GM23338 (cell line): ENCODE results near the gene PTBP2. TPM values are rescaled to one million over a fixed set of nuclear protein-coding genes. Genes with fewer than 3 reads are reported as not detected.
A peak's percentile ranks its signal among the peaks of the same experiment; 100 is the strongest.

Source experiments
- ATAC-seq: fragments of 200-7000 bp; cut with Tn5 transposase; 3 replicates; pipeline ENCODE4 v1.9.1; 2020
- DNase-seq: peaks from one replicate; pipeline ENCODE4 v3.0.0-alpha.2; 2015; ENCODE audit warnings: low spot score
- H2AFZ ChIP-seq: fragments of 200-600 bp; sonication (generic); 2 replicates; pipeline ENCODE4 v1.8.0; 2016; ENCODE audit warnings: antibody characterized with exemption, mild to moderate bottlenecking, moderate library complexity
- H3F3A ChIP-seq: fragments of 200-600 bp; sonication (generic); replicated peaks from 2 replicates; pipeline ENCODE4 v1.8.0; 2017; ENCODE audit warnings: antibody characterized with exemption, mixed run types, low read depth
- H3K27ac ChIP-seq: fragments of 200-600 bp; sonication (generic); 2 replicates; pipeline ENCODE4 v1.6.1; 2016; ENCODE audit warnings: low read depth
- H3K27me3 ChIP-seq: fragments of 200-600 bp; sonication (generic); 2 replicates; pipeline ENCODE4 v1.8.0; 2016; ENCODE audit warnings: mild to moderate bottlenecking, mixed run types, moderate library complexity; ENCODE audit not compliant: insufficient read depth
- H3K36me3 ChIP-seq: fragments of 200-600 bp; sonication (generic); 2 replicates; pipeline ENCODE4 v1.8.0; 2016; ENCODE audit warnings: mild to moderate bottlenecking; ENCODE audit not compliant: insufficient read depth
- H3K4me1 ChIP-seq: fragments of 200-600 bp; sonication (generic); 2 replicates; pipeline ENCODE4 v1.8.0; 2016; ENCODE audit warnings: mild to moderate bottlenecking, moderate library complexity; ENCODE audit not compliant: insufficient read depth
- H3K4me2 ChIP-seq: fragments of 200-600 bp; sonication (generic); 2 replicates; pipeline ENCODE4 v1.7.1; 2017; ENCODE audit warnings: mixed run types
- H3K4me3 ChIP-seq: fragments of 200-600 bp; sonication (generic); 2 replicates; pipeline ENCODE4 v1.6.1; 2016; ENCODE audit warnings: mixed run types
- H3K79me2 ChIP-seq: fragments of 200-600 bp; sonication (generic); replicated peaks from 2 replicates; pipeline ENCODE4 v1.8.0; 2017; ENCODE audit warnings: mild to moderate bottlenecking; ENCODE audit not compliant: insufficient read depth
- H3K9me2 ChIP-seq: fragments of 200-600 bp; sonication (generic); 2 replicates; pipeline ENCODE4 v1.8.0; 2017; ENCODE audit not compliant: insufficient read depth
- H4K20me1 ChIP-seq: fragments of 200-600 bp; sonication (generic); replicated peaks from 2 replicates; pipeline ENCODE4 v1.8.0; 2017; ENCODE audit warnings: mild to moderate bottlenecking; ENCODE audit not compliant: insufficient read depth
- H3K27ac Mint-ChIP-seq: 2 replicates; pipeline ENCODE4 v1.8.0; 2020; ENCODE audit warnings: inconsistent platforms, mild to moderate bottlenecking, moderate library complexity, mixed read lengths
- H3K27me3 Mint-ChIP-seq: 3 replicates; pipeline ENCODE4 v1.8.0; 2022; ENCODE audit warnings: low read depth, mild to moderate bottlenecking, moderate library complexity, mixed read lengths, inconsistent platforms; ENCODE audit not compliant: insufficient read depth, poor library complexity
- H3K36me3 Mint-ChIP-seq: 3 replicates; pipeline ENCODE4 v1.8.0; 2021; ENCODE audit warnings: low read depth, mild to moderate bottlenecking, inconsistent platforms, moderate library complexity, mixed read lengths
- H3K4me1 Mint-ChIP-seq: 3 replicates; pipeline ENCODE4 v1.8.0; 2020; ENCODE audit warnings: mild to moderate bottlenecking, inconsistent platforms, mixed read lengths
- H3K4me3 Mint-ChIP-seq: 3 replicates; pipeline ENCODE4 v1.8.0; 2021; ENCODE audit warnings: moderate library complexity, mild to moderate bottlenecking, inconsistent platforms, mixed read lengths
- H3K9me3 Mint-ChIP-seq: 3 replicates; pipeline ENCODE4 v1.8.0; 2020; ENCODE audit warnings: moderate library complexity, mild to moderate bottlenecking, inconsistent platforms, mixed read lengths
- CREB1 ChIP-seq: fragments of 250-450 bp; sonication (Bioruptor Pico); IDR thresholded peaks from 2 replicates; pipeline ENCODE4 v1.5.0; 2020; ENCODE audit warnings: low read depth, mild to moderate bottlenecking, moderate library complexity
- ETS1 ChIP-seq: IDR thresholded peaks from 2 replicates; pipeline ENCODE4 v1.6.1; 2016; ENCODE audit warnings: antibody characterized with exemption
- EZH2 ChIP-seq: fragments of 200-600 bp; sonication (generic); IDR thresholded peaks from one replicate; pipeline ENCODE4 v1.8.0; 2017; ENCODE audit warnings: antibody characterized with exemption, mild to moderate bottlenecking, low read depth; ENCODE audit not compliant: unreplicated experiment
- EZH2phosphoT487 ChIP-seq: fragments of 200-600 bp; sonication (generic); IDR thresholded peaks from one replicate; pipeline ENCODE4 v1.8.1; 2018; ENCODE audit warnings: antibody characterized with exemption; ENCODE audit not compliant: unreplicated experiment
- JUNB ChIP-seq: IDR thresholded peaks from one replicate; pipeline ENCODE4 v1.6.1; 2016; ENCODE audit warnings: antibody characterized with exemption; ENCODE audit not compliant: unreplicated experiment
- NANOG ChIP-seq: IDR thresholded peaks from 2 replicates; pipeline ENCODE4 v1.6.1; 2016; ENCODE audit warnings: antibody characterized with exemption, borderline replicate concordance
- POLR2AphosphoS5 ChIP-seq: IDR thresholded peaks from 2 replicates; pipeline ENCODE4 v1.6.1; 2016; ENCODE audit warnings: antibody characterized with exemption, low read depth
- REST ChIP-seq: IDR thresholded peaks from one replicate; pipeline ENCODE4 v1.6.1; 2018; ENCODE audit warnings: antibody characterized with exemption; ENCODE audit not compliant: unreplicated experiment
- STAT1 ChIP-seq: IDR thresholded peaks from one replicate; pipeline ENCODE4 v1.6.1; 2016; ENCODE audit warnings: antibody characterized with exemption; ENCODE audit not compliant: unreplicated experiment
- ZNF114 ChIP-seq: fragments of 250-450 bp; sonication (Bioruptor Pico); IDR thresholded peaks from 2 replicates; pipeline ENCODE4 v1.5.0; 2020; ENCODE audit warnings: mild to moderate bottlenecking, moderate library complexity
- ZNF331 ChIP-seq: fragments of 250-450 bp; sonication (Bioruptor Pico); IDR thresholded peaks from 2 replicates; pipeline ENCODE4 v1.5.0; 2020; ENCODE audit warnings: low read depth, mild to moderate bottlenecking, moderate library complexity
- polyA plus RNA-seq: library from polyadenylated mRNA; unstranded; fragments of >200 nt; fragmentation: Nextera tagmentation; extraction: Ambion mirVana; gene quantifications from 2 replicates; pipeline ENCODE4 v1.2.1, GENCODE V29; 2016
- total RNA-seq: library from RNA; depleted of rRNA; stranded (reverse); fragments of >200 nt; shearing (Covaris generic); gene quantifications from 2 replicates; pipeline ENCODE4 v1.2.3, GENCODE V29; 2014
- TF ChIP-seq, protein P1 (sequence below), 2 experiments: fragments of 200-600 bp in 1 of 2; sonication (generic) in 1 of 2; conservative IDR thresholded peaks; 2 replicates each; pipeline versions ENCODE4 v1.5.1 to v1.6.1; 2016 to 2017; ENCODE audit warnings: antibody characterized with exemption in 2 of 2, low read depth in 2 of 2, mild to moderate bottlenecking in 2 of 2, moderate library complexity in 1 of 2
- TF ChIP-seq, protein P2 (sequence below): fragments of 250-450 bp; sonication (Bioruptor Pico); IDR thresholded peaks from 2 replicates; pipeline ENCODE4 v1.5.0; 2020; ENCODE audit warnings: mild to moderate bottlenecking, moderate library complexity

PTBP2 gene
- total and polyA plus RNA-seq, 2 experiments from 2014 or later, result 50.2 to 108 TPM

- H3K27me3 ChIP-seq, result no peaks in the 10 kb centered on the region
- Mint-ChIP-seq H3K4me1 (no peaks in the 10 kb centered on the region), H3K27me3 (no peaks in the 10 kb centered on the region), H3K27ac (no peak overlapping the region), H3K4me3 (no peak overlapping the region), H3K36me3 (no peaks in the 10 kb centered on the region), H3K9me3 (no peaks in the 10 kb centered on the region)
- H3K9me2 ChIP-seq, result no peaks in the 10 kb centered on the region
- peak; percentile 23; the same call in 1 of the 3 replicates for ATAC-seq
- TF ChIP-seq STAT1, result no peak
- TF ChIP-seq, protein P1, sequence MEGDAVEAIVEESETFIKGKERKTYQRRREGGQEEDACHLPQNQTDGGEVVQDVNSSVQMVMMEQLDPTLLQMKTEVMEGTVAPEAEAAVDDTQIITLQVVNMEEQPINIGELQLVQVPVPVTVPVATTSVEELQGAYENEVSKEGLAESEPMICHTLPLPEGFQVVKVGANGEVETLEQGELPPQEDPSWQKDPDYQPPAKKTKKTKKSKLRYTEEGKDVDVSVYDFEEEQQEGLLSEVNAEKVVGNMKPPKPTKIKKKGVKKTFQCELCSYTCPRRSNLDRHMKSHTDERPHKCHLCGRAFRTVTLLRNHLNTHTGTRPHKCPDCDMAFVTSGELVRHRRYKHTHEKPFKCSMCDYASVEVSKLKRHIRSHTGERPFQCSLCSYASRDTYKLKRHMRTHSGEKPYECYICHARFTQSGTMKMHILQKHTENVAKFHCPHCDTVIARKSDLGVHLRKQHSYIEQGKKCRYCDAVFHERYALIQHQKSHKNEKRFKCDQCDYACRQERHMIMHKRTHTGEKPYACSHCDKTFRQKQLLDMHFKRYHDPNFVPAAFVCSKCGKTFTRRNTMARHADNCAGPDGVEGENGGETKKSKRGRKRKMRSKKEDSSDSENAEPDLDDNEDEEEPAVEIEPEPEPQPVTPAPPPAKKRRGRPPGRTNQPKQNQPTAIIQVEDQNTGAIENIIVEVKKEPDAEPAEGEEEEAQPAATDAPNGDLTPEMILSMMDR (conservative IDR thresholded peaks at IDR 0.05; ENCODE audit: low read depth in 2 of 2), result no peak
- TF ChIP-seq ZNF114 (CRISPR knock-in tag), result no peak
- TF ChIP-seq EZH2, result no peak
- no peak for TF ChIP-seq ETS1
- TF ChIP-seq, protein P2, sequence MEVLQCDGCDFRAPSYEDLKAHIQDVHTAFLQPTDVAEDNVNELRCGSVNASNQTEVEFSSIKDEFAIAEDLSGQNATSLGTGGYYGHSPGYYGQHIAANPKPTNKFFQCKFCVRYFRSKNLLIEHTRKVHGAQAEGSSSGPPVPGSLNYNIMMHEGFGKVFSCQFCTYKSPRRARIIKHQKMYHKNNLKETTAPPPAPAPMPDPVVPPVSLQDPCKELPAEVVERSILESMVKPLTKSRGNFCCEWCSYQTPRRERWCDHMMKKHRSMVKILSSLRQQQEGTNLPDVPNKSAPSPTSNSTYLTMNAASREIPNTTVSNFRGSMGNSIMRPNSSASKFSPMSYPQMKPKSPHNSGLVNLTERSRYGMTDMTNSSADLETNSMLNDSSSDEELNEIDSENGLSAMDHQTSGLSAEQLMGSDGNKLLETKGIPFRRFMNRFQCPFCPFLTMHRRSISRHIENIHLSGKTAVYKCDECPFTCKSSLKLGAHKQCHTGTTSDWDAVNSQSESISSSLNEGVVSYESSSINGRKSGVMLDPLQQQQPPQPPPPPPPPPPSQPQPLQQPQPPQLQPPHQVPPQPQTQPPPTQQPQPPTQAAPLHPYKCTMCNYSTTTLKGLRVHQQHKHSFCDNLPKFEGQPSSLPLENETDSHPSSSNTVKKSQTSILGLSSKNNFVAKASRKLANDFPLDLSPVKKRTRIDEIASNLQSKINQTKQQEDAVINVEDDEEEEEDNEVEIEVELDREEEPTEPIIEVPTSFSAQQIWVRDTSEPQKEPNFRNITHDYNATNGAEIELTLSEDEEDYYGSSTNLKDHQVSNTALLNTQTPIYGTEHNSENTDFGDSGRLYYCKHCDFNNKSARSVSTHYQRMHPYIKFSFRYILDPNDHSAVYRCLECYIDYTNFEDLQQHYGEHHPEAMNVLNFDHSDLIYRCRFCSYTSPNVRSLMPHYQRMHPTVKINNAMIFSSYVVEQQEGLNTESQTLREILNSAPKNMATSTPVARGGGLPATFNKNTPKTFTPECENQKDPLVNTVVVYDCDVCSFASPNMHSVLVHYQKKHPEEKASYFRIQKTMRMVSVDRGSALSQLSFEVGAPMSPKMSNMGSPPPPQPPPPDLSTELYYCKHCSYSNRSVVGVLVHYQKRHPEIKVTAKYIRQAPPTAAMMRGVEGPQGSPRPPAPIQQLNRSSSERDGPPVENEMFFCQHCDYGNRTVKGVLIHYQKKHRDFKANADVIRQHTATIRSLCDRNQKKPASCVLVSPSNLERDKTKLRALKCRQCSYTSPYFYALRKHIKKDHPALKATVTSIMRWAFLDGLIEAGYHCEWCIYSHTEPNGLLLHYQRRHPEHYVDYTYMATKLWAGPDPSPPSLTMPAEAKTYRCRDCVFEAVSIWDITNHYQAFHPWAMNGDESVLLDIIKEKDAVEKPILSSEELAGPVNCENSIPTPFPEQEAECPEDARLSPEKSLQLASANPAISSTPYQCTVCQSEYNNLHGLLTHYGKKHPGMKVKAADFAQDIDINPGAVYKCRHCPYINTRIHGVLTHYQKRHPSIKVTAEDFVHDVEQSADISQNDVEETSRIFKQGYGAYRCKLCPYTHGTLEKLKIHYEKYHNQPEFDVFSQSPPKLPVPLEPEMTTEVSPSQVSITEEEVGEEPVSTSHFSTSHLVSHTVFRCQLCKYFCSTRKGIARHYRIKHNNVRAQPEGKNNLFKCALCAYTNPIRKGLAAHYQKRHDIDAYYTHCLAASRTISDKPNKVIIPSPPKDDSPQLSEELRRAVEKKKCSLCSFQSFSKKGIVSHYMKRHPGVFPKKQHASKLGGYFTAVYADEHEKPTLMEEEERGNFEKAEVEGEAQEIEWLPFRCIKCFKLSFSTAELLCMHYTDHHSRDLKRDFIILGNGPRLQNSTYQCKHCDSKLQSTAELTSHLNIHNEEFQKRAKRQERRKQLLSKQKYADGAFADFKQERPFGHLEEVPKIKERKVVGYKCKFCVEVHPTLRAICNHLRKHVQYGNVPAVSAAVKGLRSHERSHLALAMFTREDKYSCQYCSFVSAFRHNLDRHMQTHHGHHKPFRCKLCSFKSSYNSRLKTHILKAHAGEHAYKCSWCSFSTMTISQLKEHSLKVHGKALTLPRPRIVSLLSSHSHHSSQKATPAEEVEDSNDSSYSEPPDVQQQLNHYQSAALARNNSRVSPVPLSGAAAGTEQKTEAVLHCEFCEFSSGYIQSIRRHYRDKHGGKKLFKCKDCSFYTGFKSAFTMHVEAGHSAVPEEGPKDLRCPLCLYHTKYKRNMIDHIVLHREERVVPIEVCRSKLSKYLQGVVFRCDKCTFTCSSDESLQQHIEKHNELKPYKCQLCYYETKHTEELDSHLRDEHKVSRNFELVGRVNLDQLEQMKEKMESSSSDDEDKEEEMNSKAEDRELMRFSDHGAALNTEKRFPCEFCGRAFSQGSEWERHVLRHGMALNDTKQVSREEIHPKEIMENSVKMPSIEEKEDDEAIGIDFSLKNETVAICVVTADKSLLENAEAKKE (CRISPR knock-in tag), result no peak
- TF ChIP-seq POLR2AphosphoS5, result no peak
- TF ChIP-seq CREB1 (CRISPR knock-in tag), result no peak
- no peak for TF ChIP-seq REST
- TF ChIP-seq ZNF331, result no peak
- TF ChIP-seq EZH2phosphoT487, result no peak
- TF ChIP-seq JUNB, result no peak
- TF ChIP-seq NANOG, result no peak
- no peak overlapping the region for H3K27ac ChIP-seq
- H3K36me3 ChIP-seq, result no peaks in the 10 kb centered on the region
- no peaks in the 10 kb centered on the region for H4K20me1 ChIP-seq
- H3K79me2 ChIP-seq, result no peaks in the 10 kb centered on the region
- H3K4me1 ChIP-seq, result no peaks in the 10 kb centered on the region
- no peaks in the 10 kb centered on the region for H3F3A ChIP-seq
- no peak for DNase-seq
- no peak overlapping the region for H3K4me3 ChIP-seq
- H2AFZ ChIP-seq, result no peak overlapping the region
- no peak overlapping the region for H3K4me2 ChIP-seq
Measured at GRCh38 chr1:96825950-96826576, 104.5 kb downstream of the PTBP2 start.
